H9 (cell line): ENCODE results near the gene POLN. TPM values are rescaled to one million over a fixed set of nuclear protein-coding genes. Genes with fewer than 3 reads are reported as not detected.

Experiments
- DNase-seq: peaks from one replicate; pipeline ENCODE4 v3.0.0-alpha.2; 2017
- H2AFZ ChIP-seq: one replicate; pipeline ENCODE4 v1.6.1; 2013; ENCODE audit warnings: mild to moderate bottlenecking, low read length, control low read depth, moderate library complexity
- H2AK5ac ChIP-seq: 2 replicates; pipeline ENCODE4 v1.6.1; 2013; ENCODE audit warnings: low read length, control low read depth, mixed read lengths; ENCODE audit not compliant: insufficient read length
- H2BK120ac ChIP-seq: one replicate; pipeline ENCODE4 v1.6.1; 2013; ENCODE audit warnings: low read depth, mild to moderate bottlenecking, low read length, control low read depth, inconsistent platforms; ENCODE audit not compliant: poor library complexity, severe bottlenecking
- H2BK12ac ChIP-seq: 2 replicates; pipeline ENCODE4 v1.6.1; 2013; ENCODE audit warnings: low read length, control low read depth, mixed read lengths, low read depth; ENCODE audit not compliant: insufficient read length
- H2BK15ac ChIP-seq: 2 replicates; pipeline ENCODE4 v1.6.1; 2013; ENCODE audit warnings: low read depth, low read length, control low read depth
- H2BK20ac ChIP-seq: one replicate; pipeline ENCODE4 v1.6.1; 2013; ENCODE audit warnings: low read depth, mild to moderate bottlenecking, low read length, control low read depth, inconsistent platforms; ENCODE audit not compliant: poor library complexity, severe bottlenecking
- H2BK5ac ChIP-seq: 2 replicates; pipeline ENCODE4 v1.6.1; 2013; ENCODE audit warnings: low read length, control low read depth, mixed read lengths; ENCODE audit not compliant: insufficient read length
- H3K14ac ChIP-seq: 2 replicates; pipeline ENCODE4 v1.6.1; 2013; ENCODE audit warnings: low read length, control low read depth; ENCODE audit not compliant: insufficient read depth
- H3K18ac ChIP-seq: 2 replicates; pipeline ENCODE4 v1.6.1; 2013; ENCODE audit warnings: low read depth, mild to moderate bottlenecking, mixed read lengths, low read length, control low read depth; ENCODE audit not compliant: insufficient read length
- H3K23ac ChIP-seq: 2 replicates; pipeline ENCODE4 v1.6.1; 2013; ENCODE audit warnings: low read length, control low read depth, mixed read lengths, low read depth; ENCODE audit not compliant: insufficient read length
- H3K23me2 ChIP-seq: 2 replicates; pipeline ENCODE4 v1.6.1; 2013; ENCODE audit warnings: low read depth, mild to moderate bottlenecking, mixed read lengths, low read length, control low read depth; ENCODE audit not compliant: insufficient read length, poor library complexity, severe bottlenecking
- H3K27ac ChIP-seq: 2 replicates; pipeline ENCODE4 v1.5.1; 2013; ENCODE audit warnings: low read length, control low read depth, mixed read lengths, low read depth; ENCODE audit not compliant: insufficient read length
- H3K27me3 ChIP-seq: 2 replicates; pipeline ENCODE4 v1.6.1; 2013; ENCODE audit warnings: low read length, control low read depth, inconsistent platforms; ENCODE audit not compliant: insufficient read depth
- H3K4ac ChIP-seq: 2 replicates; pipeline ENCODE4 v1.6.1; 2013; ENCODE audit warnings: low read depth, mild to moderate bottlenecking, control low read depth, inconsistent platforms, low read length, moderate library complexity
- H3K4me1 ChIP-seq: 2 replicates; pipeline ENCODE4 v1.6.1; 2013; ENCODE audit warnings: low read length, control low read depth, inconsistent platforms; ENCODE audit not compliant: insufficient read depth
- H3K4me2 ChIP-seq: 2 replicates; pipeline ENCODE4 v1.6.1; 2013; ENCODE audit warnings: low read length, control low read depth, mixed read lengths; ENCODE audit not compliant: insufficient read length, insufficient read depth
- H3K56ac ChIP-seq: 2 replicates; pipeline ENCODE4 v1.6.1; 2013; ENCODE audit warnings: low read depth, mild to moderate bottlenecking, mixed read lengths, low read length, control low read depth; ENCODE audit not compliant: insufficient read length
- H3K79me1 ChIP-seq: 2 replicates; pipeline ENCODE4 v1.6.1; 2013; ENCODE audit warnings: low read depth, mild to moderate bottlenecking, moderate library complexity, low read length, control low read depth, inconsistent platforms; ENCODE audit not compliant: insufficient read depth, poor library complexity, severe bottlenecking
- H3K79me2 ChIP-seq: 2 replicates; pipeline ENCODE4 v1.6.1; 2013; ENCODE audit warnings: low read length, control low read depth, inconsistent platforms; ENCODE audit not compliant: insufficient read depth
- H3K9ac ChIP-seq: 2 replicates; pipeline ENCODE4 v1.6.1; 2013; ENCODE audit warnings: low read length, control low read depth, mixed read lengths; ENCODE audit not compliant: insufficient read length; ENCODE audit errors: extremely low read depth
- H3K9me3 ChIP-seq: one replicate; pipeline ENCODE4 v1.6.1; 2013; ENCODE audit warnings: low read depth, low read length, inconsistent platforms; ENCODE audit not compliant: control insufficient read depth
- H3T11ph ChIP-seq: one replicate; pipeline ENCODE4 v1.6.1; 2013; ENCODE audit warnings: mild to moderate bottlenecking, low read length, control low read depth, inconsistent platforms
- H4K20me1 ChIP-seq: one replicate; pipeline ENCODE4 v1.6.1; 2013; ENCODE audit not compliant: control insufficient read depth, insufficient read length, insufficient read depth
- H4K5ac ChIP-seq: 2 replicates; pipeline ENCODE4 v1.6.1; 2013; ENCODE audit warnings: low read depth, mild to moderate bottlenecking, mixed read lengths, low read length, control low read depth; ENCODE audit not compliant: insufficient read length
- H4K8ac ChIP-seq: replicated peaks from 2 replicates; pipeline ENCODE4 v1.6.1; 2013; ENCODE audit warnings: low read length, control low read depth, mixed read lengths, low read depth; ENCODE audit not compliant: insufficient read length
- H4K91ac ChIP-seq: 2 replicates; pipeline ENCODE4 v1.6.1; 2013; ENCODE audit warnings: low read depth, mild to moderate bottlenecking, moderate library complexity, mixed read lengths, low read length, control low read depth; ENCODE audit not compliant: insufficient read length
- H3K27ac Mint-ChIP-seq, 3 experiments: 2 replicates in 2 of 3; 3 replicates in 1 of 3; pipeline ENCODE4 v1.8.0; 2020 to 2021; ENCODE audit warnings: mixed read lengths in 3 of 3, mild to moderate bottlenecking in 1 of 3, moderate library complexity in 1 of 3
- H3K27me3 Mint-ChIP-seq: 2 replicates; pipeline ENCODE4 v1.8.0; 2021; ENCODE audit warnings: low read depth, mild to moderate bottlenecking, moderate library complexity, mixed read lengths
- H3K36me3 Mint-ChIP-seq, 3 experiments: 2 replicates in 2 of 3; 3 replicates in 1 of 3; pipeline ENCODE4 v1.8.0; 2020 to 2021; ENCODE audit warnings: low read depth in 3 of 3, mixed read lengths in 3 of 3; ENCODE audit not compliant: insufficient read depth in 1 of 3
- H3K4me1 Mint-ChIP-seq, 2 experiments: 2 replicates each; pipeline ENCODE4 v1.8.0; 2020; ENCODE audit warnings: mixed read lengths in 2 of 2
- H3K4me3 Mint-ChIP-seq, 2 experiments: 2 replicates in 1 of 2; 3 replicates in 1 of 2; pipeline ENCODE4 v1.8.0; 2020 to 2021; ENCODE audit warnings: mild to moderate bottlenecking in 2 of 2, mixed read lengths in 2 of 2, moderate library complexity in 1 of 2
- H3K9me3 Mint-ChIP-seq, 2 experiments: 2 replicates in 1 of 2; 3 replicates in 1 of 2; pipeline ENCODE4 v1.8.0; 2020; ENCODE audit warnings: mild to moderate bottlenecking in 2 of 2, mixed read lengths in 2 of 2, moderate library complexity in 1 of 2
- WGBS: extraction: QIAGEN DNeasy Blood & Tissue Kit; methylation state at CpG from one replicate; pipeline ENCODE4 v1.1.7; 2013; ENCODE audit warnings: missing lambda C conversion rate, low lambda C conversion rate, mixed read lengths; ENCODE audit not compliant: insufficient read length; ENCODE audit errors: extremely low coverage; 5-methylcytosine and 5-hydroxymethylcytosine counted together
- total RNA-seq: library from RNA; stranded (reverse); gene quantifications from 2 replicates; pipeline ENCODE4 v1.2.1, GENCODE V29; 2021
- TF ChIP-seq, protein P1 (sequence below): fragments of 200-600 bp; sonication (generic); conservative IDR thresholded peaks from 3 replicates; pipeline ENCODE4 v1.8.0; 2021; ENCODE audit warnings: antibody characterized with exemption, mild to moderate bottlenecking

The POLN gene
- total RNA-seq, 1 experiment from 2014 or later, result 0.74 TPM

DNA sequence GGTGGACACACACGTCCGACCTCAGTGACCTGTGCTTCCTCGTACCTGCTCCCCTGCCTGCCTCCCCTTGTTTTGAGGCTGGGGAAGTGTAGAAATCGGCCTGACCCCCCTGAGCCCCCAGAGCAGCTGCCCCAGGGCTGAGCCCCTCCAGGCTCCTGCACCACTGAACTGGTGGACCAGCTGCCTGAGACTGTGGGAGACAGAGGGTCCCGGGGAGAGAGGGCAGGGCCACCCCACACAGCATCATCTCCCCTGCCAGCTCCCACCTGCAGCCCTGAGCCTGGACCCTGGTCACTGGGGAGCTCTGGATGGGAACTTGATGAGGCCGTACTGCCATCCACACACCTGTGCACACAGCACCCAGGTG is 197.8 kb downstream of the POLN start:
- H3K4me1 ChIP-seq, result no peaks in the 10 kb centered on the region; the same call in 1 of the 2 replicates
- H2AK5ac ChIP-seq, result no peak overlapping the region
- H3K27me3 ChIP-seq, result peaks cover 19% of the 10 kb centered on the region
- H4K5ac ChIP-seq, result no peak overlapping the region
- no peak overlapping the region for H4K8ac ChIP-seq
- no peak overlapping the region; a peak in 1 of 5 replicates for H3K4me3 Mint-ChIP-seq
- H4K20me1 ChIP-seq, result no peaks in the 10 kb centered on the region
- TF ChIP-seq, protein P1, sequence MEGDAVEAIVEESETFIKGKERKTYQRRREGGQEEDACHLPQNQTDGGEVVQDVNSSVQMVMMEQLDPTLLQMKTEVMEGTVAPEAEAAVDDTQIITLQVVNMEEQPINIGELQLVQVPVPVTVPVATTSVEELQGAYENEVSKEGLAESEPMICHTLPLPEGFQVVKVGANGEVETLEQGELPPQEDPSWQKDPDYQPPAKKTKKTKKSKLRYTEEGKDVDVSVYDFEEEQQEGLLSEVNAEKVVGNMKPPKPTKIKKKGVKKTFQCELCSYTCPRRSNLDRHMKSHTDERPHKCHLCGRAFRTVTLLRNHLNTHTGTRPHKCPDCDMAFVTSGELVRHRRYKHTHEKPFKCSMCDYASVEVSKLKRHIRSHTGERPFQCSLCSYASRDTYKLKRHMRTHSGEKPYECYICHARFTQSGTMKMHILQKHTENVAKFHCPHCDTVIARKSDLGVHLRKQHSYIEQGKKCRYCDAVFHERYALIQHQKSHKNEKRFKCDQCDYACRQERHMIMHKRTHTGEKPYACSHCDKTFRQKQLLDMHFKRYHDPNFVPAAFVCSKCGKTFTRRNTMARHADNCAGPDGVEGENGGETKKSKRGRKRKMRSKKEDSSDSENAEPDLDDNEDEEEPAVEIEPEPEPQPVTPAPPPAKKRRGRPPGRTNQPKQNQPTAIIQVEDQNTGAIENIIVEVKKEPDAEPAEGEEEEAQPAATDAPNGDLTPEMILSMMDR, result no peak
- H3K27ac ChIP-seq, result no peak overlapping the region
- no peaks in the 10 kb centered on the region for H3K4me1 Mint-ChIP-seq
- no peaks in the 10 kb centered on the region; a peak in 2 of 7 replicates for H3K36me3 Mint-ChIP-seq
- H3K9me3 Mint-ChIP-seq, result 0 out of 5 replicates have a peak, but pooled peaks cover 0 to 2% of the 10 kb centered on the region in 2 experiments
- peaks cover 16% of the 10 kb centered on the region for H3K23me2 ChIP-seq
- H2AFZ ChIP-seq, result no peak overlapping the region
- H3K4me2 ChIP-seq, result no peak overlapping the region
- no peak for DNase-seq
- no peak overlapping the region for H4K91ac ChIP-seq
- H3T11ph ChIP-seq, result no peak overlapping the region
- no peak overlapping the region for H3K9ac ChIP-seq
- no peaks in the 10 kb centered on the region for H3K79me1 ChIP-seq
- H3K23ac ChIP-seq, result no peak overlapping the region
- H2BK120ac ChIP-seq, result no peak overlapping the region
- H3K14ac ChIP-seq, result no peak overlapping the region
- no peak overlapping the region for H3K18ac ChIP-seq
- H3K27me3 Mint-ChIP-seq, result peaks cover 59% of the 10 kb centered on the region
- H2BK20ac ChIP-seq, result no peak overlapping the region
- H3K4ac ChIP-seq, result no peak overlapping the region
- no peak overlapping the region for H2BK12ac ChIP-seq
- no peaks in the 10 kb centered on the region for H3K9me3 ChIP-seq
- no peak overlapping the region for H2BK15ac ChIP-seq
- no peak overlapping the region for H3K27ac Mint-ChIP-seq
- WGBS, result no CpG with 5 or more reads among the region's 6 CpGs
- no peaks in the 10 kb centered on the region for H3K79me2 ChIP-seq
- no peak overlapping the region for H2BK5ac ChIP-seq
- H3K56ac ChIP-seq, result no peak overlapping the region
